Osteocyte (in vitro differentiated cells): ENCODE measurements around the gene CALHM5. TPM values are rescaled to one million over a fixed set of nuclear protein-coding genes. Genes with fewer than 3 reads are reported as not detected.

ENCODE experiments used
- DNase-seq: peaks from one replicate; pipeline ENCODE4 v3.0.0; 2021; ENCODE audit warnings: mixed read lengths; ENCODE audit not compliant: unreplicated experiment; ENCODE audit errors: extremely low spot score
- H3K27ac Mint-ChIP-seq: one replicate; pipeline ENCODE4 v1.8.0; 2021; ENCODE audit warnings: mild to moderate bottlenecking, mixed read lengths; ENCODE audit not compliant: unreplicated experiment
- H3K27me3 Mint-ChIP-seq: one replicate; pipeline ENCODE4 v1.8.0; 2021; ENCODE audit warnings: mixed read lengths; ENCODE audit not compliant: unreplicated experiment
- H3K36me3 Mint-ChIP-seq: one replicate; pipeline ENCODE4 v1.8.0; 2021; ENCODE audit warnings: mixed read lengths; ENCODE audit not compliant: unreplicated experiment
- H3K4me1 Mint-ChIP-seq: one replicate; pipeline ENCODE4 v1.8.0; 2021; ENCODE audit warnings: mixed read lengths; ENCODE audit not compliant: unreplicated experiment
- H3K4me3 Mint-ChIP-seq: one replicate; pipeline ENCODE4 v1.8.0; 2021; ENCODE audit warnings: mild to moderate bottlenecking, moderate library complexity, mixed read lengths; ENCODE audit not compliant: unreplicated experiment
- H3K9me3 Mint-ChIP-seq: one replicate; pipeline ENCODE4 v1.8.0; 2021; ENCODE audit warnings: mixed read lengths; ENCODE audit not compliant: unreplicated experiment
- total RNA-seq: library from RNA; stranded (reverse); gene quantifications from 2 replicates; pipeline ENCODE4 v1.2.1, GENCODE V29; 2021
- TF ChIP-seq, protein P1 (sequence below): fragments of 200-600 bp; sonication (generic); IDR thresholded peaks from 2 replicates; pipeline ENCODE4 v1.5.0; 2021; ENCODE audit warnings: antibody characterized with exemption, mild to moderate bottlenecking, moderate library complexity

CALHM5 gene
- total RNA-seq, 1 donor from 2014 or later, result 4.9 TPM

DNA sequence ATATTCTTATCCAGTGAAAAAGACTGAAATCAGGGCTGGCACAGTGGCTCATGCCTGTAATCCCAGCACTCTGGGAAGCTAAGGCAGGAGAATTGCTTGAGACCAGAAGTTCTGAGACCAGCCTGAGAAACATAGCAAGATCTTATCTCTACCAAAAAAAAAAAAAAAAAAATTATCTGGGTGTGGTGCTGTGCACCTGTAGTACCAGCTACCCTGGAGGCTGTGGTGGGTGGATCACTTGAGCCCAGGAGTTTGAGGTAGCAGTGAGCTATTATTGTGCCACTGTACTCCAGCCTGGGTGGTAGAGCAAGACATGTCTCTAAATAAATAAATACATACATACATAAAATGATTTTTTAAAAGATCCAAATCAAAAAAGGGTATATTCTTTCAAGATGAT, 43.9 kb upstream of the CALHM5 start:
- no peak overlapping the region for H3K4me3 Mint-ChIP-seq
- TF ChIP-seq, protein P1, sequence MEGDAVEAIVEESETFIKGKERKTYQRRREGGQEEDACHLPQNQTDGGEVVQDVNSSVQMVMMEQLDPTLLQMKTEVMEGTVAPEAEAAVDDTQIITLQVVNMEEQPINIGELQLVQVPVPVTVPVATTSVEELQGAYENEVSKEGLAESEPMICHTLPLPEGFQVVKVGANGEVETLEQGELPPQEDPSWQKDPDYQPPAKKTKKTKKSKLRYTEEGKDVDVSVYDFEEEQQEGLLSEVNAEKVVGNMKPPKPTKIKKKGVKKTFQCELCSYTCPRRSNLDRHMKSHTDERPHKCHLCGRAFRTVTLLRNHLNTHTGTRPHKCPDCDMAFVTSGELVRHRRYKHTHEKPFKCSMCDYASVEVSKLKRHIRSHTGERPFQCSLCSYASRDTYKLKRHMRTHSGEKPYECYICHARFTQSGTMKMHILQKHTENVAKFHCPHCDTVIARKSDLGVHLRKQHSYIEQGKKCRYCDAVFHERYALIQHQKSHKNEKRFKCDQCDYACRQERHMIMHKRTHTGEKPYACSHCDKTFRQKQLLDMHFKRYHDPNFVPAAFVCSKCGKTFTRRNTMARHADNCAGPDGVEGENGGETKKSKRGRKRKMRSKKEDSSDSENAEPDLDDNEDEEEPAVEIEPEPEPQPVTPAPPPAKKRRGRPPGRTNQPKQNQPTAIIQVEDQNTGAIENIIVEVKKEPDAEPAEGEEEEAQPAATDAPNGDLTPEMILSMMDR, result no peak
- no peak overlapping the region for H3K27ac Mint-ChIP-seq
- H3K36me3 Mint-ChIP-seq, result no peaks in the 10 kb centered on the region
- H3K4me1 Mint-ChIP-seq, result peaks cover 6% of the 10 kb centered on the region
- peaks cover 6% of the 10 kb centered on the region for H3K27me3 Mint-ChIP-seq
- peaks cover 3% of the 10 kb centered on the region for H3K9me3 Mint-ChIP-seq
- DNase-seq, result no peak

DNA sequence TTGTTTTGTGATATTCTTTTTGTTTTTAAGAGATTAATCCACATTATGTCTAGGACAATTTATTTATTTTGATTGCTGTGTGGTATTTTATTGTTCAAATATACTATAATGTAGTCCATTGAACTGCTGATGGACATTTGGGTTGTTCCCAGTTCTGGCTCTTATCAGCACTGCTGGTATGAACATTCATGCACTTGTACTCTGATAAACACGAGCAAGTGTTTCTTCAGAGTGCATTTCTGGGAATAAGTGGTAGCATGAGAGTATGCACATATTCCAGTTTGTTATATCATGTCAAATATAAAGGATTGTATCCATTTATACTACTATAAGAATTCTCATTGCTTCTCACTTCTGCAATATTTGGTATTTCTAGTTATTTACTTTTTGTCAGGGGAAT, 43.1 kb upstream of the CALHM5 start:
- Mint-ChIP-seq H3K36me3 (no peaks in the 10 kb centered on the region), H3K27ac (no peak overlapping the region), H3K9me3 (peaks cover 3% of the 10 kb centered on the region), H3K4me3 (no peak overlapping the region), H3K27me3 (peaks cover 6% of the 10 kb centered on the region), H3K4me1 (peaks cover 5% of the 10 kb centered on the region)
- DNase-seq, result no peak
- TF ChIP-seq, protein P1, result no peak

DNA sequence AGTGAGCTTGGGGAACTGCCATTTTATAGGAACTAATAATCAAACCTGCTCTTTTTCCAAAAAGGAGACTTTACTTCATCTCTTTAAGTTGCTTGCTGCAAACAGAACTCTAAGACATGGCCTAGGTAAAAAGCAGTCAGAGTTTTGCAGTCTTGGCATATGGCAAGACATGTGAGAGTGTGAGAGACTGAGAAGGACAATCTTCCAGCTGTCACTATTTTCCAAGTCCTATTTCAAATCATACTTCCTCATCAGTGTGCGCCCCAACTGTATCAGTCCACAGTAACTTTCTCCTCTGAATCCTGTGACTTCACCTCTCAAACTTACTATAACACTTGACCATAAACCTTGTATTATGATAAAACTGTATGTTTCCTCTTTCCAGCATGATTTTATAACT, 39.9 kb upstream of the CALHM5 start:
- H3K4me3 Mint-ChIP-seq, result no peak overlapping the region
- H3K27me3 Mint-ChIP-seq, result no peaks in the 10 kb centered on the region
- DNase-seq, result no peak
- H3K27ac Mint-ChIP-seq, result no peak overlapping the region
- H3K4me1 Mint-ChIP-seq, result peaks cover 7% of the 10 kb centered on the region
- H3K36me3 Mint-ChIP-seq, result no peaks in the 10 kb centered on the region
- peaks cover 3% of the 10 kb centered on the region for H3K9me3 Mint-ChIP-seq
- TF ChIP-seq, protein P1, result no peak

DNA sequence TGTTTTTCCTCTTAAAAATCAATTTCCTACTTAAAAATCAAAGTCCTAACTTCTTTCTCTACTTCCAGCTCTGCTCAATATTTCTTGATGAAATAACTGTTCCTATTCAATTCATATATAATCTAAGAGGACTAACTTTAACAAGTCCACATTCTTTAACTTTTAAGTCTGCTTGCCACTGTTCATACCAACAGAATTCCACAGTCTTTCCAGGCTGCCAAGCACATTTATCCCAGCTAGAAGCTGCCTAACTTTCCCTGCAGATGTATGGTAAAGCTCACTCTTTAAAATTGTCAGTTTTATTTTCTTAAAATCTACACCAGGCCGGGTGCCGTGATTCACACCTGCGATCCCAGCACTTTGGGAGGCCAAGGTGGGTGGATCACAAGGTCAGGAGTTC, 38.7 kb upstream of the CALHM5 start:
- DNase-seq, result no peak
- peaks cover 3% of the 10 kb centered on the region for H3K9me3 Mint-ChIP-seq
- no peak overlapping the region for H3K27ac Mint-ChIP-seq
- TF ChIP-seq, protein P1, result no peak
- H3K4me1 Mint-ChIP-seq, result peaks cover 9% of the 10 kb centered on the region
- H3K4me3 Mint-ChIP-seq, result no peak overlapping the region
- no peaks in the 10 kb centered on the region for H3K27me3 Mint-ChIP-seq
- H3K36me3 Mint-ChIP-seq, result no peaks in the 10 kb centered on the region

DNA sequence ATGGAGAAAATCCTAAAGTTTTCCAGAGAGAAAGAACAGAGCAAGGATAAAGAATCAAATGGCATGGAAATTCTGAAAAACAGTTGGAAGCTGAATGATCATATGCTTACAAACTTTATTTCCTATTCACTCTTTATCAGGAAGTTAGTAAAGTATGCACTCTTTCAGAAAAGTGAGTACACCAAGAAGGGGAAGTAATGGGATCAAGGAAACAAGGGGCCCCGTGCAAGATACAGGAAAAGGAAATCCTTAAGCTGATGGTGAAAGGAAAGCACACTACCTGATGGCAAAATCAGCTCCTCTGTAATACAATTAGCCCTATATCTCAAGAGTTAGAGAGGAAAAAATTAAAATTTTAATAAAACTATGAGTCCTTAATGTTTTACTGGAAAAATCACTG, 36.3 kb upstream of the CALHM5 start:
- TF ChIP-seq, protein P1, result no peak
- Mint-ChIP-seq H3K4me3 (no peak overlapping the region), H3K9me3 (no peaks in the 10 kb centered on the region), H3K27me3 (no peaks in the 10 kb centered on the region), H3K36me3 (no peaks in the 10 kb centered on the region), H3K27ac (no peak overlapping the region), H3K4me1 (peaks cover 9% of the 10 kb centered on the region)
- no peak for DNase-seq
